Stimulated activated CD4-positive, alpha-beta T cell treated with anti-CD3 and anti-CD28 coated beads, Interleukin-15, amount 100 ng/mL, for 48 hours (primary cell): ENCODE data around the gene DNAI1.
"Not testable (repeated sequence)": the region's sequence is repeated elsewhere in the genome, so short reads cannot be mapped to it uniquely, and the experiment has no call there.

Source experiments
- DNase-seq, 2 donors: peaks; one replicate each; pipeline ENCODE4 v3.0.0-alpha.2; 2020; ENCODE audit warnings: low read depth in 2 of 2

Gene DNAI1

DNA sequence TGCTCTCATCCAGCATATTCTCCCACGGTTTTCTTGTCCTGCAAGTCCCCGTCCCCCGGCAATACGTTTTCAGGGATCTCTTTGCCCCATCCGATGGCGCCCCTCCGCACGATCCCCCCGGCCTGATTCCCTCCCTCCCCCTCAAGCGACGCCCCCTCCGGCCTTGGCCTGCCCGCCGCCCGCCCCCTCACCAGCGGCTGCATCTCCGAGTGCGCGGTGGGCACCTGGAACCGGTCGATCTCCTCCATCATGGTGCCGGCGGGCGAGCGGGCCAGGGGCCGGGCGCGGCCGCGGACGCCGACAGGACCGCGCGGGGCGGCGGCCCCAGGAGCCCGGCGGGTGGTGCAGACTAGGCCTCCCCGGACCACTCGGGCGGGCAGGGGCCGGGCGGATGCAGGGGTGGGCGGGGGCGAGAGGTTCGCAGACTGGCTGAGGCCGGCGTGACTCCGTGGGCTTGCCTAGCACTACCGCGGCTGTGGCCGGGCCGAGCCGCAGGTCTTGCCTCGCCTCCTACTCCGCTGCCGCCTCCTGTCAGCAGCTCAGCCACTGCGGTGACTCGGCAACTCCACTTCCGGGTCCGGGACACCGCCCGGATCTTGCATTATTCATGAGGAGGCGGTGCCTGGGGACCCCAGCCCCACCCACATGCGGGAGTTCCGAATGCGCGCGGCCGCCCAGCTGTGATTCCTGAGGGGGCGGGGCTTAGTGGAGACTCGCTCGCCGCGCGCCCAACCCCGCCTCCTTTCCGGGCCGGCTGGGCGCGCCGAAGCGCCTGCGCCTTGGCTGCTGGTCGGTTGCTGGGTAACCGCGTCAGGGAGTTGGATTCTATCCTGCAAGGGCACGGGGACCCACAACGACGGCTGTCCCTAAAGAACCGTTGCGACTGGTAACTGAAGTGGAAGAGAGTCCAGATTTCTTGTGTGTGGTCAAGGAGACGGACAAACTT lies at the start of gene DNAI1, which contains the start of gene FAM219A:
TSS of gene DNAI1 (plus strand) at position 793 of the 946 bp plus-strand sequence. CDS start 201 bp downstream, outside the sequence.
TSS of gene FAM219A (minus strand) at position 558 of the 946 bp plus-strand sequence. CDS start at position 251, 307 bp downstream.
- DNase-seq, result peak; percentile 97 to 99

DNA sequence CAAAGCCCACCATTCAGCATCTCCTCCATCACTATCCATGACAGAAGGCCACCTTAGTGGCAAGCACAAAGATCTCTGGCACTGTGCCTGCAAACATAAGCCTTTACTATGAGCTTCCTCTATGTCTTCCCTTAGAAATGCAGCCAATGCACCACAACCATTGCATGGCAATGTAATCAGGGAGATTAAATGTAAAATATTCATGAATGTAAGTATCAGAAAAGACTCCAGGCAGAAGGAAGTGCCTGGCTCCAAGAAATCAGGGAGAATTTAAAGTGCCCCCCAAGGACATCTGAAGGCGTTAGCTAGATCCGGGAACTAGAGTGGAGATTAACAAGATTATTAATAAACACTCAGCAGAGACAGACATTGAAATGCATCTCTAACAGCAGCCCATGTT lies 49.5 kb upstream of the DNAI1 start:
- no peak for DNase-seq

DNA sequence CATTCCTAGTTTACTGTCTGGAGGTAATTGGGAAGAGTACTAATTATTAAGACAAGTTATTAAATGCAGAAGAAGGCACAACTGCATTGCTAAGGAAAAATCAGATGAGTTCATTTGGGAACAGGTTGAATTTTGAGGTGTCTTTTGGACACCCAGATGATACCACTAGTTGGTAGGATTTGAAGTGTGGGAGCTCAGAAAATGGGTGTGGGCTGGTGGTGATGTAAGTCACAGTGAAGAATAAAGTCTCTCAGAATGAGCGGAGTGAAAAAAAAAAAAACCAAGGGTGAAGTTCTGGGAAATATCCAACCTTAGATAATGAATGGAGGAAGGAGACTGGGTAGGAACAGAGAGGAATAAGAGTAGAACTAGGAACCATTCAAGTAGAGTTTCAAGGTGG lies 46.3 kb upstream of the DNAI1 start:
- DNase-seq, result no peak

DNA sequence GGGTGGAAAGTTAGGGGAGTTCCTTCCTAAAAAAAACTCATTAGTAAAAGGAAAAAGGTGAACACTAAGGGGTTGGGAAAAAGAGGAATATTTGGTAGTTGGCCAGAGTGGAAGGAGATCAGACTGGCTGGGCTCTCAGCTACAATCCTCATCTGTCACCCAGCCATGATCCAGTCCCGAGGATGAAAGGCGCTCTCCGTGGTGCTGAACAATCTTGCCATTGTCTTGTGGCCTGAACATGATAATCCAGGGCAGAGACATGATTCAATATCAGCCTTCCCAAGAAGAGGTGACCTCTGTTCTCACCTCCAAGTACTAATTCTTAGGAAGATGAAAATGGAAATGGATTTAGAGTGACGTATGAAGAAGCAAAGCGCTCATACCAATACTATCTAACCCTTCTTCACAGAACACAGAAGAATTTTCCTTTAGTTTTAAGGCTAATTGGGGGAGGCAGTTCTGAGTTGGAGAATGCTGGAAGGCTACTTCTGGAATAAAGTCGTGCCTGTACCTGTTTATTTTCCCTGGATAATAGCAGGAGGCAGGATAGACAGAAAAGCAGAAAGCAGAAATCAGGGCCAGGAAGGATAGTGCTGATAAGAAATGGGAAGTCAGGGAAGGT lies 45.3 kb upstream of the DNAI1 start:
- DNase-seq, result no peak

DNA sequence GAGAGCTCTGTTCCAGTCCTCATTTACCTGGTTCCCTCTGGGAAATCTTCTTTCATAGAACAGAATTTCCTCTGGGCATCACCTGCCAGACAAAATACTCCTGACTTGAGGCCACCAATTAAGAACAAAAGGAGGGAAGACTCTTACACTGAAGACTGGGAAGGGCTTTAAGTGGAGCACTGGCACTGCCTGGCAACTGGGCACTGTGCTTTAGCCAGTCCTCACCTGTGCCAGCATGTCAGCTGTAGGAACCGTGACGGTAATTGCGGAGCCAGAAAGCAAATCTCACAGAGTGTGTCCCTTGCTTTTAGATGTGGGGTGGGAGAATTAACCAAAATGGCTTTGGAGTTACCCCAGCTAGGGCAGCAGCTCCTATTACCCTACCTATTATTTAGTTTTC lies 40.9 kb upstream of the DNAI1 start:
- DNase-seq, result no peak

DNA sequence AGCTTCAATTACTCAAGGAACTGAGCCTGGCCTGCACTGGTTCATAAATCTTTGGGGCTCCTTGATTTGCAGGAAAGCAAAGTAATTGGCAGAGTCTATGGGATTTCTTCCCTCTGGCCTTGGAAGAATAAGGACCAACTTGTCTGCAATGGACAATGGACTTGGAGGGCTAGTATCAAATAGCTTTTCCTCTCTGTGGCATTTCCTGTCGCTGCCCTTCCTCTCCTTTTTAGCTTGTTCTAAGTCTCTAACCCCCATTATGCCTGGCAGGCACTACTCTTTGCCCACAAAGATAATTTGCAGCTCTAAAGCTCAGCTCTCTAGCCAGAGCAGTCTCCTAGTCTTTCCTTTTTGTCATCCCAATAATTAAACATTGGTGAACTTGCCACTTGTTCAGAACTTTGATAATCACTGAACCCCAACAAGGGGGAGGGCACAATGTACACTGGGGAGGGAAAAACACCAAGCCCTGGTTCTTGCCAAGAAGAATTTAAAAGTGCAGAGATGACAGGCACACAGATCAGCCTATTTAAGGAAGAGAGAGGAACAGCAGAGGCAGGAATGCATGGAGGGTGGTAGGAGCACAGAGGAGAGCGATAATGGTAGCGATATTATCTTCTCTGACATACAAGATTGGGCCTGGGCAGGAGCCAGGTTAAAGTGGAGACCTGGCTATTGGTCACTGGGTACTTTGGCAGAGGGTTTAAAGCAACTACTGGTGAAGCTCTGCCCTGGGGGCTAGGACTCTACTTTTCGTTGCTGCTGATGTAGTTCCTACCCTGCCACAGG lies 38.7 kb upstream of the DNAI1 start:
- no peak for DNase-seq

DNA sequence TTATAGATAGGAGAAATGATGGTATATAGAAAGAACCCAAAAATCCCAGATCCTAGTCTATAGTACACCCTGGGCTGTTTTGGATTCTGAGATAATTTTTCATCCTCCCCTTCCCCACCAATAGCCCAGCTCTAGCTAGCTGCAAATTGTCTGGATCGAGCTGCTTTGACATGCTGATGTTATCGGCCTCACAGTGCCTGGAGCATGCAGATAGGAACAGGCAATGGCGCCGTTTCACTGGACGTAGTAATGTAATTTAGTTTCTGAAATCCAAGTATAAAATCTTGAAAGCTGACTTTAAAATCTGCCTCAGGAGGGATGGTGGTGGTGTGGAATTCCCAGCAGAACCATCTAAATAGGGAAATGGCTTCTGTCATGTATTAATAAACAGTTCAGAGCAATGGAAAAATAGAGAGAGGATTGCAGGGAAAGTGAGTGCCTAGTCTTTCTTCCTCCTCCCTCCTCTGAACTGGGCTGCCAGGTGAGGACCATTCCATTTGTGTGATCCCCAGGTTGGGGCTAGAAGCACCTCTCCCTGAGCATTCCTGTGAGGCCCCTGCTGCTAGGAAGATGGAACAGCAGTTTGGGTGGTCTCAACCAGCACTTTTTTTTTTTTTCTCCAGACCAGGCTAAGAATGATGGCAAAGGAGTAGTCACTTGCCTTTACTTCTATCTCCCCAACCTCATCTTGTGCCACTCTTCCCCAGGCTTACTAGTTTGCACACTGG lies 32.1 kb upstream of the DNAI1 start:
- no peak for DNase-seq

DNA sequence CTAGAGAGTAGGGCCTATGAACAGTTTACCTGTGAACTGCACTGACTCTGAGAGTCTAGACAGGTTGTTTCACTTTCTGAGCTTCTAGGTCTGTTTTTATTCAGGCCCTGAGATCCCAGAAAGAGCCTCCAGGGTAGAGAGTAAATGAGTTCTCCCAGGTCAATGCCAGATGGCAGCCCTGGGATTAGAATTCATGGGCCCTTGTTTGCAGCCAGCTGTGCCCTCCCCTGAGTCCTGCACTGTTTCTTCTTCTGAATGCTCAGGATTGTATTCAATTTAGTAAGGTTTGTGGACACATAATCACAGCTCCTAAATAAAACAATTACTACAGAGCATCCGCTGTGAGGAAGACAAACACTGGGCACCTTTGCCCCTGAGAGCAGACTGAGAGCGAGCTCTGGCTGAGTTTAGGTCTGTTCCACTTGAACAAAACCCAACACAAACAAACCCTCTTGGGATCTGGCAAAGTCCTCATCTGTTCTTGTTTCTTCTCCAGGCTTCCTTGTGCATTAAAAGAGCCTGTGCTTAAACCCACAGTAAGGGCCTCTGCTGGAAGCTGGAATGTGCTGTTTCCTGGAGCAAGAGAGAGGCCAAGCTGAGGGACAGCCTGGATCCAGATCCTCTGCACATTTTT lies 30.2 kb upstream of the DNAI1 start:
- no peak for DNase-seq

DNA sequence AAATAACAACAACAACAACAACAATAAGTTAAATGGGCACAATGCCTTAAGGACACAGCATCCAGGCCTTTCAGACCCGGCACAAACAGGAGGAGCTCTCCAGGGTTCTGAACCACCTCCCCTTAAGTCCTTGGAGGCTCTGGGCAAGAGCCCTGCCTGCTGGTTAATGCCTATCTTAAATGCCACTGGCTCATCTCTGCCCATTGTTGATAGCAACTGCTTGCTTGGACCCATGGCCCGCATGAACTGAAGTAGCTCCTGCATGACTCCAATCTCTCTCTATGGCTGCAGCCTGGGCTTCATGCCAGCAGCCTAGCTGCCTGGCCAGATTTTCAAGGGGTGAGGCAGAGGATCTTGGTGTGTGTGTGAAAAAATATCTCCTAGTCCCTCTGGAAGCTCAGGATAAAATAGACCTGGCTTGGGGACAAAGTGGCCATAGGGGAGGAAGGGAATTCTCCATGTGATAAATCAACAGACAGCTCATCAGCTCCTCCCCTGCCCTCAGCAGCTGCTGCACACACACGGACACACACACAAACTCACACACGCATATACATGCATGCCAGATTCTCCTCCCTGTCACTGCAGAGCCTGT lies 27.7 kb upstream of the DNAI1 start:
- no peak for DNase-seq

DNA sequence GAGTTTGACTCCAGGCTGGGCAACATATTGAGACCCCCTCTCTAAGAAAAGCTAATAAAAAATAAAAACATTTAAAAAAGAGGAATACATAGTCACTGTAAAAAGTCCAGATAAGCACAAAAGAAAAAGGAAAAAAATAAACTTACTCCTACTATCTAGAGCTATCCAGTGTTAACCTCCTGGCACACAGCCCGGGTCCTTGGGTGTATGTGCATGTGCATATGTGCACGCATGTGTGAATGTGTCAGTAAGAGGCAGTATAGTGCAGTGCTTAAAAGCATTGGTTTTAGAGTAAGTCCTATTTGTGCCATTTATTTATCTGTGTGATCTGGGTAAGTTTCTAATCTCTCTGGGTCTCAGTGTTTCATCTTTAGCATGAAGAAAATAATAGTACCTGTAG lies 26.9 kb upstream of the DNAI1 start:
- no peak for DNase-seq

DNA sequence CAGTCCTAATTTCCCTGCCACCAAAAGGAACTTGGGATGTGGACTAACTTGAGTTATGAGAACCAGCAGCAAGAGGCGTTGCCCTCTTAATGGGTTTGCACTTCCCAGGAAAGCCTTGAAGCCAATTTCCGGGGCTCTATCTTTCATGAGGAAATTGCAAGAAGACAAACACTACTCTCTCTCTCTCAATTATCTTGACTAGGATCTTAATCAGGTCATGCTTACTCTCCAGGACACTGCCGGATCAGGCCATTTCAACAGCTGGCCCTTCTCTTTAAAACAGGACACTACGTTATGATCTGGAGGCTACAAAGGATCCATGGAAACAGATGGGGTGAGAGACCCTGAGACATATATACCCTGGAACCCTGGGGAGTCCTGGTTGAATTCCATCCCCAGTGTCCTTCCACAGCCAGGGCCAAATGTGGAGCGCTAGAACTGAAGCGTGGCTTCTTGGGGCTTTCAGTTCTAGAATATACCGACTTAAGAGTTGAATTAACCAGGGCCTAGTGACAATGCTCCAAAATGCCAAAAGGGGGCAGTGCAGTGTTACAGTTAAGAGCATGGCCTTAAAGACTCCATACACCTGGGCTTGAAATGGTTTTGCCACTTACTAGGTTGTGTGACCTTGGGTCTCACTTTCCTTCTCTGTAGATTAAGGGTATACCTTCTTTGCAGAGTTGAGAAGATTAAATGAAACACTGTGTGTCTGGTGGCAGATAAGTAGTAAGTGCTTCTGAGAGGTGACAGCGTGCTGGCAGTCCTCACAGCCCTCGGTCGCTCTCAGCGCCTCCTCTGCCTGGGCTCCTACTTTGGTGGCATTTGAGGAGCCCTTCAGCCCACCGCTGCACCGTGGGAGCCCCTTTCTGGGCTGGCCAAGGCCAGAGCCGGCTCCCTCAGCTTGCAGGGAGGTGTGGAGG lies 21.3 kb upstream of the DNAI1 start:
- peak in 1 of 2 donors; percentile 50 for DNase-seq

DNA sequence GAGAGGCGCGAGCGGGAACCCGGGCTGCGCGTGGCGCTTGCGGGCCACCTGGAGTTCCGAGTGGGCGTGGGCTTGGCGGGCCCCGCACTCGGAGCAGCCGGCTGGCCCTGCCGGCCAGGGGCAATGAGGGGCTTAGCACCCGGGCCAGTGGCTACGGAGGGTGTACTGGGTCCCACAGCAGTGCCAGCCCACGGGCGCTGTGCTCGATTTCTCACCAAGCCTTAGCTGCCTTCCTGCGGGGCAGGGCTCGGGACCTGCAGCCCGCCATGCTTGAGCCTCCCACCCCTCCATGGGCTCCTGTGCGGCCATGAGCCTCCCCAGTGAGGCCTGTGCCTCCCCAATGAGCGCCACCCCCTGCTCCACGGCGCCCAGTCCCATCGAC lies 20.7 kb upstream of the DNAI1 start:
- DNase-seq, result not testable (repeated sequence)

DNA sequence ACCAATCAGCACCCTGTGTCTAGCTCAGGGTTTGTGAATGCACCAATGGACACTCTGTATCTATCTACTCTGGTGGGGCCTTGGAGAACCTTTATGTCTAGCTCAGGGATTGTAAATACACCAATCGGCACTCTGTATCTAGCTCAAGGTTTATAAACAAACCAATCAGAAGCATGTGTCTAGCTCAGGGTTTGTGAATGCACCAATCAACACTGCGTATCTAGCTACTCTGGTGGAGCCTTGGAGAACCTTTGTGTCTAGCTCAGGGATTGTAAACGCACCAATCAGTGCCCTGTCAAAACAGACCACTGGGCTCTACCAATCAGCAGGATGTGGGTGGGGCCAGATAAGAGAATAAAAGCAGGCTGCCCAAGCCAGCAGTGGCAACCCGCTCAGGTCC lies 20.1 kb upstream of the DNAI1 start:
- DNase-seq, result not testable (repeated sequence)

DNA sequence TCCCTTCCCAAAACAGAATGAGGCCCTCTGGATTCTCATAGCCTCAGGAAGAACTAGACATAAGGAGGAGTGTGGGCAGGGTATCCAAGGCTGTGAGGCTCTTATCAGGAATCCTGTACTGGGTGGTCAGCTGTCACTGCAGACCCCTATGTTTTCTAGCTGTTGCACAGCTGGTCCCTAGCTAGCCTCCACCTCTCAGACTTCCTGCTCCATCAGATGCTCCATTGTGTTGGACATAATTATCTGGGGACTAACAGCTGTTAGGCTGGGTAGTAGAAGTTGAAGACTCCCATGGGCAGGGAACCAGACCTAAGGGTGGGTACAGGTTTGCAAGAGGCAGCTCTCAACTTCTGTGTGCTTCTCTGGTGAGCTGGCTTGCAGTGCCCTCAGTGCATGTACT lies 18.6 kb upstream of the DNAI1 start:
- no peak for DNase-seq

DNA sequence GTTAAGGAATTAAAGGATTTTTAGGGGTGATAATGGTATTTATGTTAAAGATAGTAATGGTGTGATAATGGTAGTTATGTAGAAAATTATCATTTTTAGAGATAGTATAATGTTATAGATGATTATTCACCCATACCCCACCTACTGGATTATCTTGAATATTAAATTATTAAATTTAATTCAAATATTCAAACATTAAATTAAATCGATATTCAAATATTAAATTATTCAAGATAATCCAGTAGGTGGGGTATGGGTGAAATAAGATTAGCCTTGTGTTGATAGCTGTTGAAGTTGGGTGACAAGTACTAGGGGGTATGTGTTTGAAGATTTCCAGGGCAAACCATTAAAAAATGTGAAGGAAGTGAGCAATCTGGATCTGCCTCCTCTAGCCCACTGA lies 15.8 kb upstream of the DNAI1 start:
- no peak for DNase-seq

DNA sequence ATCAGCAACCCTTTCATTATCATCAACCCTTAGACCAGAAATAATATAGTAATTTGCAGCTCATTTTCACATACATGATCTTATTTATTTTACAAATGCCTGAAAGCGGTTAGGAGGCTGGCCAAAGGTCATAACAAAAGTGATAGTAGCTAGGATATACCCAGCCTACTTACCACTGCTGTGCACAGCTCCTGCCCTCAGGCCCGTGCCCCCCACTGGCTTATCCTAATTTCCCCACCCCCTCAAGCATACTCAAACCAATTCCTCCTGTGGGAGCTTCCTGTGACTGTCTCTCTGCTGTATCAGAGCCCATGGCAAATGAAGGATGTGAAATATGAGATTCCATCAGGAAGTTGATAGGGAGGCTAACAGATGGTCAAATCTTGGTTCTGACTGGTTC lies 15.1 kb upstream of the DNAI1 start:
- DNase-seq, result no peak

DNA sequence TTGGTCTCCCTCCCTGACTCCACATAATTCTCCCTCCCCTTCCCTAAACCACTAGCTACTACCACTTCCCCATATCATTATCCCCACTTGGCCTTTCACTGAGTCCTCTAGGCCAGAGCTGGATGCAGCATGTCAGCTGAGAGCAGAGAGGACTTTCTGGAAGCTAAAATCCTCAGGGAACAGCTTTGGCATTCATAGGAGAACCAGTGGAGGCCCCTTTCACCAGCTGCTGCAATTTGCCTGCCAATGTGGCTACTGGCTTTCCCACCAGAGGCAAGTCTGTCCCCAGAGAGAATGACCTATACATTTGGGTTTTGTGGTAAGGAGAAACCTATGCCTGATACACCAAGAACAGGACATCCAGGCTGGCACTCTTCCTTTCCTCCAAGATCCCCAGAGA lies 14.6 kb upstream of the DNAI1 start:
- DNase-seq, result no peak

DNA sequence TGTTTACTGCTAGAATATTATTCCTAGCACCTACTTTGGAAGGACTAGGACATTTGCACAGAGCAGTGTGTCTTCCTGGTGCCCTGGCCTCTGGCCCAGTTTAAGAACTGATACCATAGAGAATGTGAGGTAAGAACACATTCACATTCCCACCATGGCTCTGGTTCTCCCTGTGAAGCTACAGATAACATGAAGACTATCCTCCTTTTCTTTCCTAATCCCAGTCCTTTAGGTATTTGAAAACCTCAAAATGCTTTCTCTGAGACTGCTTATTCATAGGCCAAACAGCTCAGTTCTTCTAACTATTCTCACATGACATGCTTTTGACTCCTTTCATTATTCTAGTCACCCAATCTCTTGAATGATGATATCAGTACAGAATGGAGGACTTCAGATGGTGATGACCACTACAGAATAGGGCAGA lies 12.1 kb upstream of the DNAI1 start:
- no peak for DNase-seq

DNA sequence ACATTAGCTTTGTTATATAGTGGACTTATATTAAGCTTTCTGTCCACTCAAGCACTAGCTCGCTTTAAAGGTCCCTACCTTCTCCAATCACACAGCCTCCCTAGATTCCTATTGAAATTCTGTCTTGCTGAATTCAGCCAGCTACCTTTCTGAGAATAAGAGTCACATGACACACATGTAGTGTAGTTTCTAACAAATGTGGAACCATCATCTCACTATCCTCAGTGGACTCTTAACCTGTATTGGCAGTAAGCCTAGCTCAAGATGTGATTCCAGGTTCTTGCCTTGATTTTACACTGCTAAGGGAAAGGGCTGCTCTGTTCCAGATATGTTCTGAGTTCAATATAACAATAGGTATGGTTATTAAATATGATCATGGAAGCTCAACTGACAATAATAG lies 11.7 kb upstream of the DNAI1 start:
- no peak for DNase-seq

DNA sequence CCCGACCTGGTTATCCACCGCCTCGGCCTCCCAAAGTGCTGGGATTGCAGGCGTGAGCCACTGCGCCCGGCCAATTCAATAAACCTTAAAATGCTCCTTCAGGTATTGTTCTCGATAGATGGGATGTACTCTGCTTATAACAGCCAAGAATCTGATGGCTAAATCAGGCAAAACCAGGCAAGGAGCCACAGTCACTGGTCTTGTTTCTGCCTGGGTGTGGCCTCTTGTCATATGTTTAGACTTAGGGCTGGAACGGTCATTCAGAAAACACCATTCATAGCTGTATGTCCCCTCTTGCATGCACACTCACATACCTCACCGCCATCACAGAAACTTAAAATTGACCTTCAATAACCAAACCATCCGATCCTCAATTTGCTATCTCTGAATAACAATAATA lies 8.0 kb upstream of the DNAI1 start:
- no peak for DNase-seq
